NB4 (cell line): ENCODE results near the gene DLL1.

ENCODE experiments used
- DNase-seq: peaks from one replicate; pipeline ENCODE4 v3.0.0; 2010; ENCODE audit warnings: low read depth
- H3K4me3 ChIP-seq: one replicate; pipeline ENCODE4 v1.5.1; 2011; ENCODE audit warnings: mild to moderate bottlenecking, low read depth, low read length, moderate library complexity
- MYC ChIP-seq: IDR thresholded peaks from 2 replicates; pipeline ENCODE4 v1.6.1; 2011; ENCODE audit warnings: low read depth, low read length
- POLR2A ChIP-seq: IDR thresholded peaks from 2 replicates; pipeline ENCODE4 v1.6.1; 2011; ENCODE audit warnings: mild to moderate bottlenecking; ENCODE audit not compliant: insufficient read length; ENCODE audit errors: extremely low read depth
- TF ChIP-seq, protein P1 (sequence below): IDR thresholded peaks from 2 replicates; pipeline ENCODE4 v1.6.1; 2011; ENCODE audit warnings: low read depth, low read length
- TF ChIP-seq, protein P2 (sequence below): IDR thresholded peaks from one replicate; pipeline ENCODE4 v1.5.1; 2012; ENCODE audit warnings: low read depth, low read length

DLL1 gene

DNA sequence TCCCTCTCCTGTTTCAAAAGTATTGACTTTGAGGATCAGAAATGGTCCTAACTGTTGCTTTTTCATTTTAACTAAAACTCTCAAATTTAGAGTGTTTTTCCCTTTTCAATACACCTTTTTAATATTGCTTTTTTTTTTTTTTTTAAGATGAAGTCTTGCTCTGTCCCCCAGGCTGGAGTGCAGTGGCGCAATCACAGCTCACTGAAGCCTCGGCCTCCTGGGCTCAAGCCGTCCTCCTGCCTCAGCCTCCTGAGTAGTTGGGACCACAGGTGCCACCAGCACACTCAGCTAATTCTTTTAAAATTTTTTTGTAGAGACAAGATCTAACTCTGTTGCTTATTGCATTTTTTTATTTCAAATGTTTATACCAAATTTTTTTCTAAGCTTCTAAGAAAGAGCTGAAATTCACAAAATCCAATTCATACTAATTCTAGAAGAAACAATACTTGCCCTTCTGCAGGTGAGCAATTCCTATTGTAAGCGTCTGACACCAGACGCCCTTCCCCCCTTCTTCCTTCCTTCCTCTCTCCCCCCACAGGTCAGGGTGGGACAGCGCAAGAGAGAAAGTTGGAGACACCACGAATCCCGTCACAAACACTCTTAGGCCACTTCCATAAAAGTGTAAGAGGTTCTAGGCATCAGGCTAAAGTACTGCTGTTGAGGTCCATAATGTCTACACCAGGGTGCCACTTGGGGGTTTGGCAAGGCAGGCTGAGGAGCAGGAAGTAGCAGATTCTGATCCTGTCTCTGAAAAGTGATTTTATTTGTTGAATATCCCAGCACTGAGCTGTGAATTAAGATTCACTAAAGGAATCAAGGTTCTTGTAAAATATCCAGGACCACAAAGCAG lies 12.8 kb downstream of the DLL1 start:
- H3K4me3 ChIP-seq = peak overlapping the region; percentile 9
- DNase-seq = peak; percentile 40
- TF ChIP-seq, protein P1, sequence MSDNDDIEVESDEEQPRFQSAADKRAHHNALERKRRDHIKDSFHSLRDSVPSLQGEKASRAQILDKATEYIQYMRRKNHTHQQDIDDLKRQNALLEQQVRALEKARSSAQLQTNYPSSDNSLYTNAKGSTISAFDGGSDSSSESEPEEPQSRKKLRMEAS = no peak
- no peak for TF ChIP-seq MYC
- TF ChIP-seq, protein P2, sequence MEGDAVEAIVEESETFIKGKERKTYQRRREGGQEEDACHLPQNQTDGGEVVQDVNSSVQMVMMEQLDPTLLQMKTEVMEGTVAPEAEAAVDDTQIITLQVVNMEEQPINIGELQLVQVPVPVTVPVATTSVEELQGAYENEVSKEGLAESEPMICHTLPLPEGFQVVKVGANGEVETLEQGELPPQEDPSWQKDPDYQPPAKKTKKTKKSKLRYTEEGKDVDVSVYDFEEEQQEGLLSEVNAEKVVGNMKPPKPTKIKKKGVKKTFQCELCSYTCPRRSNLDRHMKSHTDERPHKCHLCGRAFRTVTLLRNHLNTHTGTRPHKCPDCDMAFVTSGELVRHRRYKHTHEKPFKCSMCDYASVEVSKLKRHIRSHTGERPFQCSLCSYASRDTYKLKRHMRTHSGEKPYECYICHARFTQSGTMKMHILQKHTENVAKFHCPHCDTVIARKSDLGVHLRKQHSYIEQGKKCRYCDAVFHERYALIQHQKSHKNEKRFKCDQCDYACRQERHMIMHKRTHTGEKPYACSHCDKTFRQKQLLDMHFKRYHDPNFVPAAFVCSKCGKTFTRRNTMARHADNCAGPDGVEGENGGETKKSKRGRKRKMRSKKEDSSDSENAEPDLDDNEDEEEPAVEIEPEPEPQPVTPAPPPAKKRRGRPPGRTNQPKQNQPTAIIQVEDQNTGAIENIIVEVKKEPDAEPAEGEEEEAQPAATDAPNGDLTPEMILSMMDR = peak; percentile 10
- no peak for TF ChIP-seq POLR2A

DNA sequence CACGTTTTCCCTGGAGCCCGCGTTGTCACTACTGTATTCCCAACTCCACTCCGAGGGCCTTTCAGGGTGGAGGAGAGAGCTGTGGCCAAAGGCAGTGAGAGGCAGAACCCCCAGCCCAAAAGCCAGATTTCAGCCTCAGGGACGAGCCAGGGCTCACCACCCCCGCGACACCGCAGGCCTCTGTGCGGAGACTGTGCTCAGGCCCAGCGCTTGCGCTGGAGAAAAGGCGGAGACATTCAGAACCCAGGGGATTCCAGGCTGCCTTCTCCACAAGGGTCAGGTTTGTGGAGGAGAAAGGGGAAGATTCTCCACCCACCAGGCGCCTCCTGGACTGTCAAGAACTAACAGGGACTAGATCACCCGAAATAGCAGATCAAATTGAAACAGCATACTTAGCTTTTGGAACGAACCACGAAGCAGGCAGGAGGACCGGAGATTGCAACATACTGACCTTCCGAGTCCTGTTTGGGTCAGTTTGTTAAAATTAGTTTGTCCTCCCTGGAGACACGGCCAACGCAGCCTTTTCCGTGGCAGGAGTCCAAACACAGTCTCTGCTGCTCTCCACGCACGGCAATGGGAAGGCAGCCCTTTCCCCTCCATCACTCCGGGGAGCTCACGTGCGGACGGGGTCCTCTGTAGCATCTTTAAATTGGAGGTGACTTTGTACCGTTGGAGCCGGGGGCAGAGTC lies 14.4 kb downstream of the DLL1 start:
- no peak for TF ChIP-seq POLR2A
- no peak overlapping the region for H3K4me3 ChIP-seq
- DNase-seq = peak; percentile 51

DNA sequence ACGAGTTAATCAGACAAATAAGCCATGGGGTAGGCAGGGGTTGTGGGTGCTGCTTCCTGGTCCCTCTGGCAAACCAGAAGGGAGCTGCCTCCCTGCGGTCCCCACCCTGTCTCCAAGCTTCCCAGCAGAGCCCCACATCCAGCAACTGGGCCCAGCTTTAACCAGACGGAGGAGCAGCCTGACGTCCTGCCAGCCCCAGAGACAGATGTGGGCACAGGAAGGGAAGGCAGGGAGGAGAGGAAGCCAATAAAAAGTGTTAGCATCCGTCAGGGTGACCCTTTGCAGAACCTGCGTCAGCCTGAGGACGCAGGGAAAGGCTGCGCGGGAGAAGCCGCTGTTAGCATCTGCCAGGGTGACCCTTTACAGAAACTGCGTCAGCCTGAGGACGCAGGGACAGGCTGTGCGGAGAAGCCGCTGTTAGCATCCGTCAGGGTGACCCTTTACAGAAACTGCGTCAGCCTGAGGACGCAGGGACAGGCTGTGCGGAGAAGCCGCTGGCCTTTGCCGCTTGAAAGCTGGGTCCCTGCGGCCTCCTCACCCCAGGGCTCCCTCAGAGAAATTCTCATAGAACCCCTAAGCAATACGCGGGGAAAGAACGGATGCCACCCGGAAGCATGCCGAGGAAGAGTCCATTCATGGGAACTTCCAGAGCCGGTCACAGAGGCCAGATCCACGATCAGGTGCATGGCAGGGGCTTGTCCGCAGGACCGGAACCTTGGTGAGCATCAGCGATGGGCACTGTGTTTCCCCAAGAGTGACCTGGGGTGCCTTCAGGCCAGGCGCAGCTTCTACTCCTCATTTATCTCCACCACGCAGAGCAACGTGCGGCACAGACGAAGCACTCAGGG lies 15.9 kb downstream of the DLL1 start:
- DNase-seq = no peak
- TF ChIP-seq MYC (no peak), POLR2A (no peak)
- TF ChIP-seq, protein P1 = no peak
- TF ChIP-seq, protein P2 = no peak

DNA sequence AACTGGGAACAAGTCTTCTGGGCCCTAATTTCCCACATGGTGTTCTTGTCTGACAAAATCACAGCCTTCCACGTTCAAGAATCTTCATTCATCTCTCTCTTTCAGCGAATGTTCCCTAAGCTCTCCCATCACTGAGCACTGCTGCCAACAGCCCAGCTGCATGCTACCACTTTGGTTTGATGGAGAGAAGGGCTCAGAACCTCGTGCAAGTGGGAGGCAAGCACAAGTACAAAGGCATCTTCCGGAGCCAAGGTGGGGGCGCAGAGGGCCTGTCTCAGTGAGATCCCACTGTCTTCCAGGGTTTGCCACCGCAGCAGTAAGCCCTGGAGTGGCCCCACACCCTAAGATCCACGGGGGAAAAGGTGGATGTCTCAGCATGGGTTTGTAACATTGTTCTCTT lies 17.2 kb downstream of the DLL1 start:
- DNase-seq = no peak
- TF ChIP-seq MYC (no peak), POLR2A (no peak)
- TF ChIP-seq, protein P2 = no peak
- TF ChIP-seq, protein P1 = no peak
- H3K4me3 ChIP-seq = no peak overlapping the region

More for the DNA sequence above, 15.9 kb downstream of the DLL1 start:
- no peak overlapping the region for H3K4me3 ChIP-seq

DNA sequence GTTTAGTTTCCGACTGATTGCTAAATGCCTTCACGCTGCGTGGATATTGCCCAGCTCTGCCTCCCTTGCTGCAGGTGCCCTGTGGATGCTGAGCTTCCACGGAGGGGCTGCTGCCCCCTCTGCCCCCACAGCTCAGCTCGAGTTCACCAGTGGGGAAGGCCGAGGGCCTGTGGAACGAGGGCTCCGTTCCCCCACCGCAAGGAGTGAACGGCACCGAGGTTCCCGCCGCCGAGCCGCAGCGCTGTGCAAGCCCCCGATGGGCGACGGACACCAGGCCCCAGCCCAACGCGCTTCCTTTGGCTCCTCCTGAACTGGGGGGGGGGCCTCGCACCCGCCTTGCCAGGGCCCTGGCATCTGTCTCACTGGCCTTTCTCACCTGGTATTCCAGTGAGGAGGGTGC lies 17.7 kb downstream of the DLL1 start:
- no peak for DNase-seq
- no peak overlapping the region for H3K4me3 ChIP-seq
- TF ChIP-seq MYC = no peak
- TF ChIP-seq, protein P2 = no peak
- TF ChIP-seq, protein P1 = no peak
- TF ChIP-seq POLR2A = no peak
